GM21529 (cell line): ENCODE measurements around the gene ELAVL1.
"Not testable (repeated sequence)": the region's sequence is repeated elsewhere in the genome, so short reads cannot be mapped to it uniquely, and the experiment has no call there.

Experiments
- ATAC-seq: cut with Tn5 transposase; IDR thresholded peaks from one replicate; pipeline ENCODE4 v1.9.1; 2021; ENCODE audit not compliant: unreplicated experiment

ELAVL1 gene

GRCh38 chr19:7970716-7971448 lies 34.6 kb downstream of the ELAVL1 start:
- no peak for ATAC-seq

- no peak for ATAC-seq
Observed at GRCh38 chr19:7969555-7969939, 35.9 kb downstream of the ELAVL1 start.

DNA sequence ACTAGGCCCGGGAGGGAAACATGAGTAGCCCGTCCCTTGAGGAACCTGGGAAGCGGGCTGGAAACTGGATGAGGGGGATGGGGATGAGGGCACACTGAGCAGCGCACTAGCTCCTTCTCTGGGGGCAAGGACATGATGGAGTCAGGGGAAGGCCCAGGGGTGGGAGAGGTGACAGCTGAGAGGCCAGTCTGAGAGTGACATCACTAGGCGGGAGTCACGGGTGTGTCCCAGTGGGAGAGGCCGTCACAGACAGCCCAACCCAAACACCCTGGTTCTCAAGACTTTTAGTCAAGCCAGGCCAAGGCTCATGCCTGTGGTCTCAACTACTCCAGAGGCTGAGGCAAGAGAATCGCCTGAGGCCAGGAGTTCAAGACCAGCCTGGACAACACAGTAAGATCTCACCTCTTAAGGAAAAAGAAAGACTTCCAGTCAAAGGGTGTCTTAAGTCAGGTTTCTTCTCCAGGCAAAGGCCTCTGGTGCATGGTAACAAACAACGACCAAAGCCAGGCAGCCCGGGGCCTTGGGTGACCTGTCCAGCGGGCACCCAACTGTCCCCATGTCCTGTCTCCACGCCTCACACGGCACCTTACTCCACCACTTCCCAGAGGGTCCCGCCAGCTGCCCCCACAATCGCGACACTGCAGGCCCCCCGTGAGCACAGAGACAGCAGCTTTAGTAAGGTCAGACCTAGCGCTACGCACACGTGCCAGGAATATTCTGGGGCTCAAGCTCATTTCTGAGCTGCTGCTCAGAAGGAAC lies 36.5 kb downstream of the ELAVL1 start:
- no peak for ATAC-seq

GRCh38 chr19:7968008-7968795 lies 37.2 kb downstream of the ELAVL1 start:
- ATAC-seq = no peak

DNA sequence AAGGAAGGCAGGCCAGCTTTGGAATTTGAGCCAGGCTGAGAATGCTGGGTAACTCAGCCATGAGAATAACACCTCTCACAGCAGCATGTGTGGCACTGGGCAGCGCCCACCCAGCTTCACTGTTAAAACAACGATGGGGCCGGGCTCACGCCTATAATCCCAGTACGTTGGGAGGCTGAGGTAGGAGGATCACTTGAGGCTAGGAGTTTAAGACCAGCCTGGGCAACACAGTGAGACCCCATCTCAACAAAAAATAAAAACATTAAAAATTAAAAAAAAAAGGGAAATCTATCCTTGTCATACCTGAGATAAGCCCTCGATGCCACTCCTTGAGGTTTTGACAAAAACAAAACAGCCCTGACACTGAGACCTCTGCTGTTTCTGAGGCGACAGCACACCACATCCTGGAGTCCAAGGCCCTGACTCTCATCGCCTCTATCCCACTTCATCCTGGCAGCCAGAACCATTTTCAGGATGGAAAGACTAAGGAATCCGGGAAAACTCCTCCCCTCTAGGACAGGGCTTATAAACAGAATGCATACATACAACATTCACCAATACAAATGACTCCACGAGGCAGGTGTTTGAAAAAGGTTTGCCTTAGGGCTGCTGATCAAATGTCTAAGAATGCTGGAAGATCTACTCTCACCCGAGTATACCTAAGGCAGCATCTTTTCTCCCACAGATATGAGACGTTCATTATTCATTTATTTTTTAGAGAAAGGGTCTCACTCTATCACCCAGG lies 39.3 kb downstream of the ELAVL1 start:
- ATAC-seq = no peak

DNA sequence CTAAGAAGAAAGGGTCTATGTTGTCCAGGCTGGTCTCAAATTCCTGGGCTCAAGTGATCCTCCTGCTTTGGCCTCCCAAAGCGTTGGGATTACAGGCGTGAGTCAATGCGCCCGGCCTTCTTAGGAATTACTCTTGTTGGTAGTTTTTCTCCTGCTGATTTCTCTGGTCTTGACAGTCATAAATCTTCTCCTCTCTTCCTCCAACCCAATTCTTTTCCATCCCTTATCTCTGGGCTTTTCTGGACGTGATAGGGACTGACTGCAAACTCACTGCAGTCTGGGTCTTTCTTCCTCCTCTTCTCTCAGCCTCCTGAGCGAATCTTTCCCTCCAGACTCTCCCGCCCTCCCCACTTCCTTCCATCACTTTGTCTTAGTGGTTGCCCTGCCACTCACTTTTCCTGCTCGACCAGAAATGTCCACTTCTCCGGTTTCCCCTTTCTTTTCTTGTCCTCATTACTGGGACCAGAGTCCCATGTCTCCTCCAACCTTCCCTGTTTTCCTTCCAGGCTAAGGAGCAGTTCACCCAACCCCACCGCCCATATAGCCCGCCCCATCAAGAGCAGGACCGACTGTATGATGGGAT lies 40.1 kb downstream of the ELAVL1 start:
- ATAC-seq = no peak

GRCh38 chr19:7963566-7963965 lies 41.9 kb downstream of the ELAVL1 start:
- no peak for ATAC-seq

- ATAC-seq = no peak
Observed at GRCh38 chr19:7962644-7963268, 42.7 kb downstream of the ELAVL1 start.

DNA sequence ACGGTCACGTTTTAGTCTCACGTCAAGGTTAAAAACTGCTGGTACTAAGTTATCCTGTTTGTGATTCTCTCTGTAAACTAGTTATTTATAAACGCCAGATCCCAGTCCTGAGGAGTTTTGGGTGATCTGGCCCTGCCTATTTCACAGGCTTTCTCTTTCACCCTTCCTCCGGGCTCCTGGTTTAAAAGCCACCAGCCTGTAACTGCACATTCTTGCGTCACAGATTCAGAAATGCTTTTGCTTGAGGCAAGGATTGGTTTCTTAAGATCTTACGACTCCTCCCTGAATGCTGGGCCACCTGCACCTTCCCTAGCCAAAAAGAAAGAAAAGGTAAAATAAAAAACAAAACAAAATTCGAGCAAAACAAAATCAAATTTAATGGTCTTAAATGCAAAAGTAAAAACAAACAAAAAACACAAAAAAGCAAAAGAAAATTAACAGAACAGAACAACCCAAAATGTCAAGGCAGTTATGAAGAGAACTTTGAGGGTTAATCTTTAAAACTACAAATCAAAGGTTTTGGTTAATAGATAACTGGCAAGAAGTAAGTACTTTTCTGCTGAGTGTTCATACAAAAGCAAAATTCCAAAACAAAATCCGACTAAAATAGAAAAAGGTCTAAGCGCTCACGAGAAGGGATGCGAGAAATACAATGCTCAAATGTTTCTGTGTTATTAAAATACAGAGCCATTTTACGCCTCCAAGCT lies 43.4 kb downstream of the ELAVL1 start:
- no peak for ATAC-seq

DNA sequence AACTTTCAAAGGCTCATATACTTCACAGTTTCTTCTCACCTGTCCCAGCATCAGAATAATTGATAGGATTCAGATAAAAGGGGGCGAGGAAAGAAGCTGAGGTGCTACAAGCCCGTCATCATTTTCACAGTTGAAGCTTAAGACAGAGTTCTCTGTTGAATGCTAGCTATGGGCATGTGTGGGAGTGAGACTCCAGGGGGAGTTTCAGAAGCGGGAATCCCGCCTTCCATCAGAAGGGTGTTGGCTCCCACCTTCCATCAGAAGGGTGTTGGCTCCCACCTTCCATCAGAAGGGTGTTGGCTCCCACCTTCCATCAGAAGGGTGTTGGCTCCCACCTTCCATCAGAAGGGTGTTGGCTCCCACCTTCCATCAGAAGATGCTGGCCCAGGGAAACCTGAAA lies 44.4 kb downstream of the ELAVL1 start:
- not testable (repeated sequence) for ATAC-seq

GRCh38 chr19:7959211-7959610 lies 46.2 kb downstream of the ELAVL1 start:
- no peak for ATAC-seq

DNA sequence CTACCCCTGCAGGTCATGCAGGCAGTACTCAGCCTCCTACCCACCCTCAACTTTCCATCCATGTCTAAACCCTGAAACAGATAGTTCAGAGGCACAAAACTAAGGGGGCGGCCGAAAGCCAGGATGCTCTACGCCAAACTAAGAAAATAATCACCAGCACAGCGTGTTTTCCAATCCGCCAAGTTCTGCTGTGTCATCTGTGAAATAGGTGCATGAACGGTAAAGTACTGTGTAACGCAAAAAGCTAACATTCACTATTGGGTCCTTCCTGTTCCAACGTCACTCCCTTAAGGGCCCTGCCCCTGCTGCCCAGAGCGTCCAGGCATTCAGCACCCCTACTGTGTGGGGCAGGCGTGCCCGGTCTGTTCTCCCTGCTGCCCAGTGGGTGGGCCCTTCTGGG lies 49.7 kb downstream of the ELAVL1 start:
- ATAC-seq = no peak

DNA sequence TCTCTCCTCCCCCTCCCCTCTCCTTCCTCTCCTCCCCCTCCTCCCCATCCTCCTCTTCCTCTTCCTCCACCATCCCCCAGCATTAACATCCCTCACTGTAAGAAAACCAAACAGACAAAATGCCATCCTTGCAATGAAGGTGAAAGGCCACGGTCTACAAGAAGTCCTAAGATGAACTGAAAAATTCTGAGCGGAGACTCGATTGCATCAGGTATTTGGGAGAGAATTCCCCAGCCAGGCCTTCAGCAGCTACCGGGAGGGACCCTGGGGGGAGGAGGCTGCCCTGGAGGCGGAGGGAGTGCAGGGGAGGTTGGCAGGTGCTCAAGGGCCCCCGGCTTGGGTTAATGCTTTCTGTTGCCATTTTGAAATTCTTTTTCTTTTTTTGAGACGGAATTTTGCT lies 51.9 kb downstream of the ELAVL1 start:
- ATAC-seq = no peak

GRCh38 chr19:7953060-7953459 lies 52.4 kb downstream of the ELAVL1 start:
- ATAC-seq = no peak

GRCh38 chr19:7947939-7948338 lies 57.5 kb downstream of the ELAVL1 start:
- no peak for ATAC-seq

- ATAC-seq = peak; percentile 32
Observed at GRCh38 chr19:7944177-7944761, 61.2 kb downstream of the ELAVL1 start.

GRCh38 chr19:7943444-7944176 lies 61.8 kb downstream of the ELAVL1 start, which contains the start of gene TIMM44:
Gene TIMM44, minus strand, starts transcription at chr19:7943666. Its CDS starts 15 bp downstream, at chr19:7943651.
- peak; percentile 94 for ATAC-seq

- peak; percentile 2 for ATAC-seq
Observed at GRCh38 chr19:7942981-7943443, 62.4 kb downstream of the ELAVL1 start.
